ENCODE measurements around the gene TMEM88. TPM values are rescaled to one million over a fixed set of nuclear protein-coding genes. Genes with fewer than 3 reads are reported as not detected.

Gene TMEM88
- total and polyA plus RNA-seq, 2 of the 13 experiments (the other 11 are each of a cell fraction or from before 2014, with no cell fraction given) = 0.31 to 0.66 TPM

GRCh38 chr17:7887482-7888183 lies 32.8 kb downstream of the TMEM88 start (continued):
- TF ChIP-seq ZNF318 (CRISPR knock-in tag; IDR thresholded peaks at IDR 0.05) (no peak), GPBP1L1 (CRISPR knock-in tag; IDR thresholded peaks at IDR 0.05) (no peak), ZNF441 (CRISPR knock-in tag; IDR thresholded peaks at IDR 0.05; ENCODE audit: borderline replicate concordance) (peak; percentile 66; the same call in 1 of the 2 replicates), GFI1 (CRISPR knock-in tag; IDR thresholded peaks at IDR 0.05; ENCODE audit: borderline replicate concordance) (no peak), ZNF768 (CRISPR knock-in tag; IDR thresholded peaks at IDR 0.05) (peak; percentile 29; the same call in 1 of the 2 replicates), ATM (IDR thresholded peaks at IDR 0.05; ENCODE audit: borderline replicate concordance) (no peak), RBFOX2 (IDR thresholded peaks at IDR 0.05; ENCODE audit: low read depth, low read length) (peak; percentile 48), ZNF556 (CRISPR knock-in tag; IDR thresholded peaks at IDR 0.05; ENCODE audit: borderline replicate concordance) (0 out of 2 replicates have a peak, but pooled peaks have one; percentile 42), ZBTB4 (CRISPR knock-in tag; IDR thresholded peaks at IDR 0.05; ENCODE audit: borderline replicate concordance) (0 out of 2 replicates have a peak, but pooled peaks have one; percentile 59), ZNF224 (CRISPR knock-in tag; IDR thresholded peaks at IDR 0.05) (no peak), ZNF362 (CRISPR knock-in tag; IDR thresholded peaks at IDR 0.05; ENCODE audit: borderline replicate concordance) (no peak)

Measured in HepG2 (cell line).